Epithelial cell of proximal tubule (primary cell): ENCODE data around the gene FNDC3A. TPM values are rescaled to one million over a fixed set of nuclear protein-coding genes. Genes with fewer than 3 reads are reported as not detected.

Source experiments
- DNase-seq: peaks from one replicate; pipeline ENCODE4 v3.0.0-alpha.2; 2011; ENCODE audit warnings: low read depth
- H3K4me3 ChIP-seq: 2 replicates; pipeline ENCODE4 v1.5.1; 2011; ENCODE audit warnings: low read depth, mild to moderate bottlenecking, low read length
- total RNA-seq: library from RNA; depleted of rRNA; stranded (reverse); fragments of >200 nt; gene quantifications from 2 replicates; pipeline ENCODE4 v1.2.3, GENCODE V29; 2015
- TF ChIP-seq, protein P1 (sequence below): conservative IDR thresholded peaks from 2 replicates; pipeline ENCODE4 v1.5.1; 2012; ENCODE audit warnings: low read depth, mild to moderate bottlenecking, low read length

The FNDC3A gene
- total RNA-seq, 1 donor from 2014 or later = 27.2 TPM

DNA sequence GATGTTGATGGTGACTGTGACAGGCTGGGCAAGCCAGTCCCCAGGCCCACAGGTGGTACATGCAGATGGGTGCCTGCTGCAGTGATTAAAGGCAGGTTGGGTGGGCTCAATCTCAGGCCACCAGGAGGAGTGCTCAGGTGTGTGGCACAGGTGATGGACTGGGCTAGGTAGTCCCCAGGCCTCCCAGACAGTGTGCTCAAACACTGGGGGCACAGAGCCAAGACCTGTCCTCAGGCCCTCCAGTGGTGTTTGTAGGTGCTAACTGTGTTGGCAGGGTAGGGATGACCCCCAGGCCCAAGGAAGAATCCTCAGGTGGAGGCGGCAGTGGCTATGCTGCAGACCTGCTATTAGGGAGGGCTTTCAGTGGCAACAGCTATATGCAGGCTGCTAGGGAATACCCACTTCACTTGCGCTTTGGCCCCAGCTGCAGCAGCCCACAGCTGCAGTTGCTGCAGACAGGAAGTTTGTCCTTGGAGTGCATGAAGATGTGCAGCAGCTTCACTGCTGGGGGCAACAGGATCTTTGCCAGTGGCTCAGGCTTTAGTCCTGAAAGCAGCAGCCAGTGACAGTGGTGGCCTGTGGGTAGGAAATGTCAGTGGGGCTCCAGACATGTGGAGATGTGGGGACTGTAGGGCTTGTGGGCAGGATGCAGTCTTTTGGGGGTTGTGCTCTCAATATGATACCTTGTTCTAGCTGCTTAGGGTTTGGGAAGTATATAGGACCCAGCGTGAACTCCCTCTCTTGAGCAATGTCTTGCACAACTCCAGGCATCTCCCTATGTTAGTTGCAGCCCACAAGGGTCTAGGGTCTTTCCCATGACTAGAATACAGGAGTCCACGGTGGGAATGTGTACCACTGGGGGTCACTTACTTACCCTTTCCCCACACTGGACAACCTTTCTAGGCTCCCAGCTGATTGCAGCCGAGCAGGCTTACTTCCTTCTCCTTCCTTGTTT is 190.4 kb downstream of the FNDC3A start:
- no peak overlapping the region for H3K4me3 ChIP-seq
- DNase-seq = no peak
- TF ChIP-seq, protein P1, sequence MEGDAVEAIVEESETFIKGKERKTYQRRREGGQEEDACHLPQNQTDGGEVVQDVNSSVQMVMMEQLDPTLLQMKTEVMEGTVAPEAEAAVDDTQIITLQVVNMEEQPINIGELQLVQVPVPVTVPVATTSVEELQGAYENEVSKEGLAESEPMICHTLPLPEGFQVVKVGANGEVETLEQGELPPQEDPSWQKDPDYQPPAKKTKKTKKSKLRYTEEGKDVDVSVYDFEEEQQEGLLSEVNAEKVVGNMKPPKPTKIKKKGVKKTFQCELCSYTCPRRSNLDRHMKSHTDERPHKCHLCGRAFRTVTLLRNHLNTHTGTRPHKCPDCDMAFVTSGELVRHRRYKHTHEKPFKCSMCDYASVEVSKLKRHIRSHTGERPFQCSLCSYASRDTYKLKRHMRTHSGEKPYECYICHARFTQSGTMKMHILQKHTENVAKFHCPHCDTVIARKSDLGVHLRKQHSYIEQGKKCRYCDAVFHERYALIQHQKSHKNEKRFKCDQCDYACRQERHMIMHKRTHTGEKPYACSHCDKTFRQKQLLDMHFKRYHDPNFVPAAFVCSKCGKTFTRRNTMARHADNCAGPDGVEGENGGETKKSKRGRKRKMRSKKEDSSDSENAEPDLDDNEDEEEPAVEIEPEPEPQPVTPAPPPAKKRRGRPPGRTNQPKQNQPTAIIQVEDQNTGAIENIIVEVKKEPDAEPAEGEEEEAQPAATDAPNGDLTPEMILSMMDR = no peak

DNA sequence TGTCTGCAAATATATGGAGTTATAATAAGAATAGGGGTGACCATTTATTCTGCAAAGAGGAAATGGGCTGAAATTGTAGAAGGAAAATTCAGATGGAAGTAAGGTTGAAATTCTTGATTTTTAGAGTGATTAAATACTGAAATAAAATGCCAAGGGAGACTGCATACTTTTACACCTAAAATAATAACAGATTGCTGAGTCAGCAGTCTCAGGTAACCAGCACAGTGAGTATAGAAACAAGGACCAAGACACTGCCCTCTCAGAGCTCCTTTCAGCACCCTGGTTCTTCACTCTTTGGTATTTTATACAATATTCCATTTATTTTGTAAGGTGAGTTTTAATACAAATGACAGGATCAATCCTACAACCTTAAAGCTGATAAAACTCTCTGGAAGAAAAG is 195.6 kb downstream of the FNDC3A start:
- H3K4me3 ChIP-seq = no peak overlapping the region

DNA sequence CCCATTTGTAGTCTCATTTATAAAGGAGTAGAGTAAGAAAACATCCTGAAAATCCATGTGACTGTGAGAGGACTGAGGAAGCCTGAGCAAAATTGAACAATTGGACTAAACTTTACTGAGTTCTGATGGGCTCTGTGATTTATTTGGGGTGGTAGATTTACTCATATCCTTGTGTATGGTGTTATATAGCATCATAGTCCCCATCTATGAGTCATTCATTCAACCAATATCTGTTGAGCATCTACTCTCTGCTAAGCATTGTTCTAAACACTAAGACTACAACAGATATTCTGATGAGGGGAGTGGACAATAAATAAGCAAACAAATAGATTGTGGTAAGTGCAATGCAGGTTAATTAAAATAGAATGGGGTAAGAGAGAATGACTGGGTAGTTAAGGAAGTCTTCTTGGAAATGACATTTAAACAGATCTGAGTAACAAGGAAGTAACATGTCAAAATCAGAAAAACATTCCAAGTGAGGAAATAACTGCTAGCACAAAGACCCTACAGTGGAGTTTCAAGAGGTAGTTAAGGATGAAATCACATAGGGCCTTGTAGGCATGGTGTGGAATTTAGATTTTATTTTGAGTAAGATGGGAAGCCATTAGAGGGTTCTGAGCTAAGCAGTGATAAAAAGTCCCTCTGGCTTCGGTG is 208.1 kb downstream of the FNDC3A start:
- no peak overlapping the region for H3K4me3 ChIP-seq
- DNase-seq = no peak
- TF ChIP-seq, protein P1 = no peak

More for the DNA sequence above, 195.6 kb downstream of the FNDC3A start:
- TF ChIP-seq, protein P1 = no peak
- no peak for DNase-seq

DNA sequence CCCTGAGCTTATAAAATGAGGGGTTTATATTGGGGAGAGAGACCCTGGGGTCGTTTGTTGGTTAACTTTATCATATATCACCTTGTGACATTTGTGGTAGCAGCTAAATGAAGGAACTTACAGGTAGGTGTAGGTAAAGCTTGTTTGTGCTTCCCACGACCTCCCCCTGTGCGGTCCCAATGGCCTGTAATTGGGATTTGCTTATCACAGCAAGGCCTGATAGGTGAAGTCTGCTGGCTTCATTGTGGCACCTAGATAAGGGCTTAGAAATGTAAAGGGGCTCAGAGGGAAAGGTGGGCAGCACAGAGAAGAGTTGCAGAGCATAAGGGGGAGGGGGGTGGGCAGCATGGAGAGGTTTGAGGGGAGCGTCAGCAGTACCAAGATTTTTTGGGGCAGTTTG is 208.9 kb downstream of the FNDC3A start:
- DNase-seq = no peak
- no peak overlapping the region for H3K4me3 ChIP-seq
- TF ChIP-seq, protein P1 = no peak

GRCh38 chr13:49185264-49185663 is 209.6 kb downstream of the FNDC3A start:
- no peak overlapping the region for H3K4me3 ChIP-seq
- TF ChIP-seq, protein P1 = no peak
- DNase-seq = no peak

- H3K4me3 ChIP-seq = no peak overlapping the region
- DNase-seq = no peak
- TF ChIP-seq, protein P1 = no peak
Measured at GRCh38 chr13:49190901-49191300, 215.2 kb downstream of the FNDC3A start.
